Measurements from ENCODE around the gene NAP1L5.

NAP1L5 gene

DNA sequence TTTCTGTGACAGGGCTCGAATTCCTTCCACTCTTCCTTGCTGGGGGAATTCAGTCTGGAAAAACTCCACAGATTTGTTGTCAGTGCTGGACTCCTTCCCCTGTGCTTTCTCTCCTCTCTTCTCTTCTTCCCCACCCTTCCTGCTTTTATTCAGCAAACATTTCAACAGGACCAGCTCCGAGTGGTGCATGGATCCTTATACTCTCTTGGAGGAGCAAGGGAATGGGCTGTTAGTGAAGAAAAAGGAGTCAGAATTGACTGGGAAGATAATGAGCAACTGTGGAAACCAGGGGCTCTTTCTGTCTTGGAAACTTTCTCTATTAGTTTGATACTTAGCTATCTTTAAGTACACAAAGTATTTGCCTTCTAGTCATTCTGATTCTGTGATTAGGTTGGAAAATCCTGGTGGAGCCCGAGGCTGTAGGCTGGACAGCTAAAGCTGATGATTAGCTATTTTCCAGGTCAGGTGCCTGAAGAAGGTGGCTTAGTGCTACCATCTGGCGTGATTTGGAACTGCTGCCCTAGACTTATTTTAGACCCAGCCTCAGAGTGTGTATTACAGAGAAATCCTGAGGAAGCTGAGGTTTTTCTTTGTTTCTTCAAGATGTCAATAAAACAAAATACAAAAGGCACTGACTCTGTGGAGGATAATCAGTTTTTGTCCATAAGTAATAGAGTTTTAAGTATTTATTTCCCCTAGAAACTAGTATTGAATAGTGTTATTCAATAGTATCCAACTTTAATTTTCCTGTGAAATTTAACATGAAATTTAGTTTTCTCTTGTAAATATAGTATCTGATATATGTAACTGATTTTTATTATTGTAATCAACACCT, 38.4 kb downstream of the NAP1L5 start:
- DNase-seq, result peak in 1 of 2 experiments; percentile 1

DNA sequence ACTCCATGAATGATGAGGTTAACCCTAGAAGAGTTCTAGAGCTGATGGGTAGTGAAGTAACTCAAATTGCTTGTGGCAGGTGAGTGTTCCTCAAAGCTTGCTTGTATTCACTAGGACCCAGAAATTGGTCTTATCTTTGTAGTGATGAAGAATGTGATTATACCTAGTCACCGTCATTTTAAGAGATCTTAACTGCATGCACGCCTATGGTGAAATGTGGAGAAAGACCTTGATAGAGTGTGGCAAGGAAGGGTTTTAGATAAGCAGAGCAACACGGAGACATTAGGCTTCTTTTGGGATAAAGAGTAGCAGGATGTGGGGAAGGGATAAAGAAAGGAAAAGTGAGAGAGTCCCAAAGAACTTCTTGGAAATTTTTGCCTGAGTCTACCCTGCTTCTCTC, 42.4 kb downstream of the NAP1L5 start:
- DNase-seq, result no peak

DNA sequence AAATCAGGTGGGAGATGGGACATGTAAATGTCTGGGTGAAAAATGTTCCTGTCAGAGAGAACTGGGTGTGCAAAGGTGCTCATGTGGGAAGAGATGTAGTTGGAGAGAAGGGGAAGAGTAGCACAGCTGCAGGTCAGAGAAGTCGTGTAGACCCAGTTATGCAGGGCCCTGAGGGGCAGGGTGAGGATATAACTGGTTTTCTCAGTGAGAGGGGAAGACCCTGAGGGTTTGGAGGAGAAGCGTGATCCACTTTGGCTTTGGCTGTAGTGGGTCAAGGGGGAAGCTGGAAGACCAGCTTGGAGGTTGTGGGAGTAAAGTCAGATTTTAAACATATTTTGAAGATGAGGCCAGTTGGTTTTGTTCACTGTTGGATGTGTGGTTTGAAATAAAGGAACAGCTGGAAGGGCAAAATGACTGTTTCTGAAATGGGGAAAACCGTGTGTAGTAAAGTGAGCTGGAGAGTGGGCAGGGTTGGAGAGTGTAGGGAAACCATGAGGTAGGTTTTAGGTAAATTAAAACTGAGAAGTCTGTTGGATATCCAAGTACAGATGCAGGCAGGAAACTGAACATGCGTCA, 44.2 kb downstream of the NAP1L5 start:
- DNase-seq, result no peak

DNA sequence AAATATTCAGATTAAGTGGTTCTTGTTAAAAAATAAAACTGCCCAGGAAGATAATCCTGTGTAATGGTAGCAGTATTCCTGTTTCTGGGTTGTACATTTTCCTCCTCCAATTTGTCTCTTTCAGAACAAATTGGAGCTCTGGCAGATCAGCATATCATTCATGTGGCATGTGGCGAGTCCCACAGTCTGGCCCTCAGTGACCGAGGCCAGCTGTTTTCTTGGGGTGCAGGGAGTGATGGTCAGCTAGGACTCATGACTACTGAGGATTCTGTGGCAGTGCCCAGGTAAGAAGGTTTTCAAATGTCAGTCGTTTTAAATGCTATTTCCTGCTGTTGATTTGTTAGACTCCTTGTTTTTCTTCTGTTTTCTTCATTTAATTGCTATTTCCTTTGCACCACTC, 47.9 kb downstream of the NAP1L5 start:
- DNase-seq, result no peak

DNA sequence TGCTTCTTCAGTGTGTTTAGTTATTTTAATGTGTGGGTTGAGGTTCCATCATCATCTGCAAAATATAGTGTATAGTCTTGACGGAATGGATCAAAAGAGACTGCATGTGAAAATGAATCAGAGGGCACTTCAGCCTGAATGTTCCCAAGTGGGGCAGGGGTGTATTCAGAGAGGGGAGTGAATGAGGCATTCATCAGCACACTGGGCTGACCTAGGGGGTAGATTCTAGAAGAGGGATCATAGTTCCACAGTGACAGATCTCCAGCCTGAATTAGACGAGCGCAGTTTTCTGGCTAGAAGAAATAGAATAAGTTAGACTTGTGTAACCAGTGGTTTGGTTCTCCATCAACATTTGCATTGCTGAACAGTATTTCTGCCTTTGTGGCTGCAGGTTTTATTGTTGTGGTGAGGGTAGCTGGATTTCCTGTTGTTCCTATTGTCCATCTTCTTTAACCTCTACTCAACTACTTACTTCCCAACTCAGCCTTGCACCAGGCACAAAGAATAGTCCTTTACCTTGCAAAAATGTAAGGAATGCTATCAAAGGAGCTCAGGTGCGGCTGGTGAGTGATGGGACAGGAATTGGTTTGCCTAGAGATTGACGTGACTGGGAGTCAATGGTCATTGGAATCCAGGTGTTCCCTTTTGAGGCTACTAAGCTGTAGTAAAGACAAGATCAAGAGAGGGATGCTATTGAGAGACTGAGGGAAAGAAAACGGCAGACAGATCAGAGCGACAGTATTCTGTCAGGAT, 50.9 kb downstream of the NAP1L5 start:
- no peak for DNase-seq

DNA sequence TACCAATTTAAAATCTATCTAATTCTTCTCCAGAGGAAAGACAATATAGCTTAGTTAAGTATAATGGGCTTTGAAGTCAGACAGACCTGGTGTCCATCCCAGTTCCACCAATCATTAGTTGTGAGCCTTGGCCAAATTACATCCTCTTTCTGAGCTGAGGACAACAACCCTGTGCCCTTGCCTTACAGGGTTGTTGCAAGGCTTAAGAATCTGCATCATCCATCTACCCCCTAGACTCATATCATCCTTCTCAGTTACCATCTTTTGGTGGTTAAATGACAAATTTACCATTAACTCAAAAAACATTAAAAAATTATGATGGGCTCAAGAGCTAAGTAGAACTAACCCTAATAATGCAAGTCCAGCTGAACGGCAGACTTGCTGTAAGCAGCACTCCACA, 51.6 kb downstream of the NAP1L5 start:
- DNase-seq, result no peak

Data from SHP77 (cell line).